Measurements from ENCODE around the gene NXNL1.

Gene NXNL1

DNA sequence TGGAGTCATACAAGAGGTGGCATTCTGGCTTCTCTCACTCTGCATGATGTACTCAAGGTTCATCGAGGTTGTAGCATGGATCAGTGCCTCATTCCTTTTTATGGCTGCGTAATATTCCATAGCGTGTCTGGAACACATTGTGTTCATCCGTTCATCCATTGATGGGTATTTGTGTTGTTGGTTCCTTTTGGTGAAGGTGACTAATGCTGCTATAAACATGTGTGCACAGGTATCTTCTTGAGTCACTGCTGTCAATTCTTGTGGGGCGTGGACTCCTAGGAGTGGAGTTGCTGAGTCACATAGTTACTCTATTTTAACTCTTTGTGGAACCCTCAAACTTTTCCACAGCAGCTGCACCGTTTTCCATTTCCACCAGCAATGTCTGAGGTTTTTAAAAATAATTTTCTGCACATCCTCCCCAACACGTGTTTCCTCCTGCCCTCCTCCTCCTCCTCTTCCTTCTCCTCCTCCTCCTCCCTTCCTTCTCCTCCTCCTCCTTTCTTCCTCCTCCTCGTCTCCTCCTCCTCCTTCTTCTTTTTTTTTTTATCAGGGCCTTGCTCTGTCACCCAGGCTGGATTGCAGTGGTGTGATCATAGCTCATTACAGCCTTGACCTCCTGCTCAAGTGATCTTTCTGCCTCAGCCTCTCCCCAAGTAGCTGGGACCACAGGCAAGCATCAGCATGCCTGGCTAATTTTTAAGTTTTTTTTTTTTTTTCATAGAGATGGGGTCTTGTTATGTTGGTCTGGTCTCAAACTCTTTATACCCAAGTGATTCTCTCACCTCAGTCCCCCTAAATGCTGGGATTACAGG is 10.3 kb downstream of the NXNL1 start:
- H3K27ac ChIP-seq = no peak overlapping the region
- TF ChIP-seq ZFX (IDR thresholded peaks at IDR 0.05; ENCODE audit: borderline replicate concordance) = no peak
- TF ChIP-seq, protein P1, sequence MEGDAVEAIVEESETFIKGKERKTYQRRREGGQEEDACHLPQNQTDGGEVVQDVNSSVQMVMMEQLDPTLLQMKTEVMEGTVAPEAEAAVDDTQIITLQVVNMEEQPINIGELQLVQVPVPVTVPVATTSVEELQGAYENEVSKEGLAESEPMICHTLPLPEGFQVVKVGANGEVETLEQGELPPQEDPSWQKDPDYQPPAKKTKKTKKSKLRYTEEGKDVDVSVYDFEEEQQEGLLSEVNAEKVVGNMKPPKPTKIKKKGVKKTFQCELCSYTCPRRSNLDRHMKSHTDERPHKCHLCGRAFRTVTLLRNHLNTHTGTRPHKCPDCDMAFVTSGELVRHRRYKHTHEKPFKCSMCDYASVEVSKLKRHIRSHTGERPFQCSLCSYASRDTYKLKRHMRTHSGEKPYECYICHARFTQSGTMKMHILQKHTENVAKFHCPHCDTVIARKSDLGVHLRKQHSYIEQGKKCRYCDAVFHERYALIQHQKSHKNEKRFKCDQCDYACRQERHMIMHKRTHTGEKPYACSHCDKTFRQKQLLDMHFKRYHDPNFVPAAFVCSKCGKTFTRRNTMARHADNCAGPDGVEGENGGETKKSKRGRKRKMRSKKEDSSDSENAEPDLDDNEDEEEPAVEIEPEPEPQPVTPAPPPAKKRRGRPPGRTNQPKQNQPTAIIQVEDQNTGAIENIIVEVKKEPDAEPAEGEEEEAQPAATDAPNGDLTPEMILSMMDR (IDR thresholded peaks at IDR 0.05) = no peak

DNA sequence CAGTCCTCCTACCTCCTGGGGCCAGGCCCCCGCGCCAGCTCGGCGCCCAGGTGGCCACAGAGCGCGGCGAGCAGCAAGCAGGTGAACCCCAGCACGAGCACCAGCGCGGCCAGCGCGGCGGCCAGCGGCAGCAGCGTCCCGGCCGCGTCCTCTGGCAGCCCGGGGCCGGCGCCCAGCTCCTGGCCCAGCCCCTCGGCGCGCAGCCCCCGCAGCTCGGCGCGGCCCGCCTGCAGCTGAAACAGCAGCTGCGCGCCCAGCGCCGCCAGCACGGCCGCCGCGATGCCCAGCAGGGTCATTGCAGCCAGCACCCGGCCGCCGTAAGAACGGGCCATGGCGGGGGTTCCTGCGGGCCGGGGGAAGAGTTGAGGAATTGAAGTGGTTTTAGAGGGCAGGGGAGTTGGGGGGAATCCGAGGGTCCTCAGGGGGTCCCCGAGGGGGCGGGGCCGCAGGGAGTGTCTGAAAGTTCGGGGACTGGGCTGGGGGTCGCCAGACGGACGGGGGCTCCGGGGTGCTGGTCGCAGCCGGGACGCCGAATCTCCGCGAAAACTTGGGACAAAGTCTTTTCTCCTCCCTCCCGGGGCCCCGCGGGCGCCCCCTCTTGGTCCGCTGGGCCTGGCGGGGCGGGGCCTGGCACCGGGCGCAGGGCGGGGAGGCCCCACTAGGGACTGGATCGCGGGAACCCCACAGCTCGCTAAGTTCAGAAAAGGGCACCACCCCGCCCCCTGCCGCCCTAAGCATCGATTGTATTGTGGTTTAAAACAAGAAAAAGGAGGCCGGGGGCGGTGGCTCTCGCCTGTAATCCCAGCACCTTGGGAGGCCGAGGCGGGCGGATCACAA is 12.4 kb downstream of the NXNL1 start, which contains the start of gene TMEM221:
Gene TMEM221, minus strand, starts transcription at position 538 of the 837 bp plus-strand sequence. Its CDS starts 206 bp downstream, at position 332.
- TF ChIP-seq, protein P1 (IDR thresholded peaks at IDR 0.05) = peak; percentile 76
- TF ChIP-seq ZFX (IDR thresholded peaks at IDR 0.05; ENCODE audit: borderline replicate concordance) = no peak
- H3K27ac ChIP-seq = no peak within 1 kb of the TSS

DNA sequence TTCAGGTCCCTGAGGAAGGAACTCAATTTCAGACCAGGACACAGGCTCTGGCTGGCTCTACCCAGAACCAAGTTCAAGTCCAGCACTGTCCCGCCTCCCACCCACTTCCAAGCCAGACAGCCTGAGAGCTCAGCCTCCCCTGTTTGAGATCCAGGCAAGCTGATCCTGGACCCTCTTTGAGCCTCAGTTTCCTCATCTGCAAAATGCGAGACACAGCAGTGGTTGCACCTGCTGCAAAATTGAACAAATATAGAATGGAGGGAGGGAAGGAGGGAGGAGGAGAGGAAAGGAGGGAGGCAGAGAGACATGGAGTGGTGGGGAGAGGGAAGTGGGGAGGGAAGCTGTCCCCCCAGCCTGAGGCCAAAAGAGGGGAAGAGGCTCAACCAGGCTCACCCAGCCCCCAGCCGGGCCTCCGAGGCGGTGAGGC is 13.0 kb downstream of the NXNL1 start:
- no peak overlapping the region for H3K27ac ChIP-seq
- TF ChIP-seq, protein P1 (IDR thresholded peaks at IDR 0.05) = no peak
- TF ChIP-seq ZFX (IDR thresholded peaks at IDR 0.05; ENCODE audit: borderline replicate concordance) = no peak

DNA sequence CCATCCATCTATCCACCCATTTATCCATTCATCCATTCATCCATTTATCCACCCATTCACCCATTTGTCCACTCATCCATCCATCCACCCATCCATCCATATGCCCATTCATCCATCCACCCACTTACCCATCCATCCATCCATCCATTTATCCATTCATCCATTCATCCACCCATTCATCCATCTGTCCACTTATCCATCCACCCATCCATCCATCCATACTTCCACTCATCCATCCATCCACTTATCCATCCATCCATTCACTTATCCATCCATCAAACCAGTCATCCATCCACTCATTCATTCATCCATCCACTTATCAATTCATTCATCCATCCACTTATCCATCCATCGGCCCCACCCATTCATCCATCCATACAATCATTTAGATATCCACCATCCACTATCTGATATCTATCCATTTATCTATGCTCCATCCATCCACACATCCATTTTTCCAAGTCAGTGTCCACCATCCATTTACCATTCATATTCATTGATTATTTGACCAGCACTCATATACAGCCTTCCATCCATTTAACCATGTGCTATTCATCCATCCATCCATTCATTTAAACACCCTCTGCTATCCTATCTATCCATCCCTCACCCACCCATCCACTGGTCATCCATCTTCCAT is 15.1 kb downstream of the NXNL1 start:
- H3K27ac ChIP-seq = no peak overlapping the region
- no peak for TF ChIP-seq ZFX (IDR thresholded peaks at IDR 0.05; ENCODE audit: borderline replicate concordance)
- TF ChIP-seq, protein P1 (IDR thresholded peaks at IDR 0.05) = no peak

DNA sequence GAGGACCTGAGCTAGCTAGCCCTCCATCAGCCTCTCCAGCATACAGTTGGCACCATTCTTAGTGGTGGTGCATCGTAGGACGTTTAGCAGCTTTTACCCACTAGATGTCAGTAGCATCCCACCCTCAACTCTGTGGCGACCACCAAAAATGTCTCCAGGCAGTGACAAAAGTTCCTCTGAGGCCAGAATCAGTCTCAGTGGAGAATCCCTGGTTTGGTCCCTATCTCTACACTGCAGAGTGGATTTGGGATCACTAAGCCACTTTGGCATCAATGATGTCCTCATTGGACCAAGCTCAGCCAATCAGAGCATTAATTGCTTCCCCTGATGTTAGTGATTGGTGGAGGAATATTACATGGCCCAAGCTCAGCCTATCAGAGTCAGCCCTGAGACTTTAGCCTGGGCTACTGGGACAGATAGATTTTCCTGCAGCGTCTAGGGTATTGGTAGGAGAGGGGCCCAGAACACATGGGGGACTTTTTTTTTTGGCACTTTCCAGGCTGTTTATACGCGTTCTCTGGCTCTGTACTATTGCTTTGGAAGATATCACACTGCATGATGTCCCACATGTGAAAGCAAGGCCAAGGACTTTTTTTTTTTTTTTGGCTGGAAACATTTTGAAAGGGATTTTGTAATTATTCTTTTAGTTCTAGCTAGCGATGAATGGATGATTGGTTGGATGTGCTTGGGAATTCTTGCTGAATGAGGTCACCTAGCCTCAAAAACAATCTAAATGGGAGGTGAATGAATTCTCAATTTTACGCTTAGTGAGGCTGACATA is 19.3 kb downstream of the NXNL1 start:
- no peak for TF ChIP-seq ZFX (IDR thresholded peaks at IDR 0.05; ENCODE audit: borderline replicate concordance)
- TF ChIP-seq, protein P1 (IDR thresholded peaks at IDR 0.05) = peak; percentile 45
- no peak overlapping the region for H3K27ac ChIP-seq

DNA sequence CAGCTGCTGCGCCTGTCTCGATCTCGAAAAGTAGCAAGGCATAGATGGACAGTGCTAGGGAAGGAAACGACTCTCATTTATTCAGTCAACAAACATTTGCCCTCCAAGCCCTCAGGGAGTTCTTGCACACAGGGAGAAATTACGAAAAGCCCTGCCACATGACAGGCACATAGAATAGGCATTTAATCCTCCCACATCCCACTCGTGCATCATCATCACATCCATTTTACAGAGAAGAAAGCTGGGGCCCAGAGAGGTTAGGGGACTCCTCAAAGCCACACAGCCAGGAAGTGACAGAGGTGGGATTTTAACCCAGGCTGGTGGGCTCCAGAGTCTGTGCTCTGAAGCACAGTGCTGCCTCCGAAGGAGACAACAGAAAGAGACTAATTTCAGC is 23.9 kb downstream of the NXNL1 start:
- no peak for TF ChIP-seq ZFX (IDR thresholded peaks at IDR 0.05; ENCODE audit: borderline replicate concordance)
- TF ChIP-seq, protein P1 (IDR thresholded peaks at IDR 0.05) = no peak
- H3K27ac ChIP-seq = no peak overlapping the region

All from 22Rv1 (cell line).